IPS DF 6.9 (cell line): ENCODE results near the gene NINL.

Source experiments
- DNase-seq: peaks from one replicate; pipeline ENCODE4 v3.0.0-alpha.2; 2013; ENCODE audit warnings: low read depth, low spot score
- H3K27ac ChIP-seq: one replicate; pipeline ENCODE4 v1.5.1; 2013; ENCODE audit warnings: low read length, control low read depth
- H3K27me3 ChIP-seq: 2 replicates; pipeline ENCODE4 v1.6.1; 2013; ENCODE audit warnings: mild to moderate bottlenecking, low read length; ENCODE audit not compliant: control insufficient read depth, insufficient read depth
- H3K36me3 ChIP-seq: 2 replicates; pipeline ENCODE4 v1.6.1; 2013; ENCODE audit warnings: low read length; ENCODE audit not compliant: control insufficient read depth, insufficient read depth
- H3K4me1 ChIP-seq: 2 replicates; pipeline ENCODE4 v1.6.1; 2013; ENCODE audit warnings: low read length; ENCODE audit not compliant: control insufficient read depth, insufficient read depth
- H3K4me3 ChIP-seq: 2 replicates; pipeline ENCODE4 v1.5.1; 2013; ENCODE audit warnings: mild to moderate bottlenecking, low read length
- H3K9me3 ChIP-seq: 2 replicates; pipeline ENCODE4 v1.6.1; 2013; ENCODE audit warnings: low read length, inconsistent platforms; ENCODE audit not compliant: control insufficient read depth, insufficient read depth
- WGBS: extraction: QIAGEN DNeasy Blood & Tissue Kit; methylation state at CpG from one replicate; pipeline ENCODE4 v1.1.7; 2013; ENCODE audit warnings: mixed read lengths, missing lambda C conversion rate; ENCODE audit not compliant: insufficient read length, insufficient coverage; 5-methylcytosine and 5-hydroxymethylcytosine counted together

The NINL gene

GRCh38 chr20:25485872-25486271 is 99.5 kb downstream of the NINL start:
- no peak overlapping the region for H3K4me3 ChIP-seq
- H3K9me3 ChIP-seq: no peaks in the 10 kb centered on the region
- no peak for DNase-seq
- no peaks in the 10 kb centered on the region for H3K27me3 ChIP-seq
- no CpG with 5 or more reads among the region's 2 CpGs for WGBS
- H3K27ac ChIP-seq: no peak overlapping the region
- peaks cover 9% of the 10 kb centered on the region for H3K4me1 ChIP-seq
- peaks cover 17% of the 10 kb centered on the region for H3K36me3 ChIP-seq

GRCh38 chr20:25484911-25485511 is 100.3 kb downstream of the NINL start:
- H3K4me3 ChIP-seq: no peak overlapping the region
- H3K27me3 ChIP-seq: no peaks in the 10 kb centered on the region
- no CpG with 5 or more reads among the region's 12 CpGs for WGBS
- peaks cover 5% of the 10 kb centered on the region; the same call in 1 of the 2 replicates for H3K4me1 ChIP-seq
- DNase-seq: no peak
- H3K9me3 ChIP-seq: no peaks in the 10 kb centered on the region
- H3K36me3 ChIP-seq: peaks cover 18% of the 10 kb centered on the region
- H3K27ac ChIP-seq: no peak overlapping the region

- Histone ChIP-seq H3K27ac (no peak overlapping the region), H3K4me1 (peaks cover 2% of the 10 kb centered on the region; the same call in 1 of the 2 replicates), H3K36me3 (peaks cover 20% of the 10 kb centered on the region), H3K27me3 (no peaks in the 10 kb centered on the region), H3K4me3 (no peak overlapping the region), H3K9me3 (no peaks in the 10 kb centered on the region)
- no CpG with 5 or more reads among the region's 9 CpGs for WGBS
- no peak for DNase-seq
These were observed 101.0 kb downstream of the NINL start for GRCh38 chr20:25484224-25484846.

GRCh38 chr20:25483431-25484132 is 101.7 kb downstream of the NINL start:
- Histone ChIP-seq H3K4me1 (peaks cover 2% of the 10 kb centered on the region; the same call in 1 of the 2 replicates), H3K9me3 (no peaks in the 10 kb centered on the region), H3K4me3 (no peak overlapping the region), H3K36me3 (peaks cover 20% of the 10 kb centered on the region), H3K27ac (no peak overlapping the region), H3K27me3 (no peaks in the 10 kb centered on the region)
- no peak for DNase-seq
- WGBS: no CpG with 5 or more reads among the region's 14 CpGs

- Histone ChIP-seq H3K36me3 (peaks cover 18% of the 10 kb centered on the region), H3K27ac (no peak overlapping the region), H3K27me3 (no peaks in the 10 kb centered on the region), H3K4me1 (peaks cover 2% of the 10 kb centered on the region; the same call in 1 of the 2 replicates), H3K9me3 (no peaks in the 10 kb centered on the region), H3K4me3 (no peak overlapping the region)
- DNase-seq: no peak
- WGBS: no CpG with 5 or more reads among the region's 12 CpGs
These were observed 103.4 kb downstream of the NINL start for GRCh38 chr20:25481918-25482253.

- Histone ChIP-seq H3K27me3 (no peaks in the 10 kb centered on the region), H3K27ac (no peak overlapping the region), H3K36me3 (peaks cover 21% of the 10 kb centered on the region), H3K4me1 (peaks cover under 1% of the 10 kb centered on the region; the same call in 1 of the 2 replicates), H3K4me3 (no peak overlapping the region), H3K9me3 (no peaks in the 10 kb centered on the region)
- no CpG with 5 or more reads among the region's 11 CpGs for WGBS
- DNase-seq: no peak
These were observed 104.0 kb downstream of the NINL start for GRCh38 chr20:25481235-25481917.

- WGBS: no CpG with 5 or more reads among the region's 9 CpGs
- no peak overlapping the region for H3K27ac ChIP-seq
- H3K4me1 ChIP-seq: no peaks in the 10 kb centered on the region
- no peaks in the 10 kb centered on the region for H3K9me3 ChIP-seq
- DNase-seq: no peak
- H3K4me3 ChIP-seq: no peak overlapping the region
- peaks cover 25% of the 10 kb centered on the region for H3K36me3 ChIP-seq
- no peaks in the 10 kb centered on the region for H3K27me3 ChIP-seq
These were observed 104.5 kb downstream of the NINL start for GRCh38 chr20:25480797-25481196.

- H3K9me3 ChIP-seq: no peaks in the 10 kb centered on the region
- H3K4me1 ChIP-seq: no peaks in the 10 kb centered on the region
- H3K36me3 ChIP-seq: peaks cover 27% of the 10 kb centered on the region
- no peaks in the 10 kb centered on the region for H3K27me3 ChIP-seq
- H3K4me3 ChIP-seq: no peak overlapping the region
- H3K27ac ChIP-seq: no peak overlapping the region
- DNase-seq: no peak
- no CpG with 5 or more reads among the region's 7 CpGs for WGBS
These were observed 105.2 kb downstream of the NINL start for GRCh38 chr20:25480156-25480555.

GRCh38 chr20:25479638-25480037 is 105.7 kb downstream of the NINL start:
- no CpG with 5 or more reads among the region's 5 CpGs for WGBS
- no peak for DNase-seq
- H3K4me3 ChIP-seq: no peak overlapping the region
- H3K4me1 ChIP-seq: no peaks in the 10 kb centered on the region
- H3K36me3 ChIP-seq: peaks cover 27% of the 10 kb centered on the region
- H3K27me3 ChIP-seq: no peaks in the 10 kb centered on the region
- no peaks in the 10 kb centered on the region for H3K9me3 ChIP-seq
- H3K27ac ChIP-seq: no peak overlapping the region

GRCh38 chr20:25478889-25479568 is 106.3 kb downstream of the NINL start:
- no peak overlapping the region for H3K27ac ChIP-seq
- no peaks in the 10 kb centered on the region for H3K27me3 ChIP-seq
- H3K9me3 ChIP-seq: no peaks in the 10 kb centered on the region
- H3K4me3 ChIP-seq: no peak overlapping the region
- no CpG with 5 or more reads among the region's 24 CpGs for WGBS
- peaks cover 27% of the 10 kb centered on the region for H3K36me3 ChIP-seq
- no peaks in the 10 kb centered on the region for H3K4me1 ChIP-seq
- DNase-seq: no peak
